ENCODE measurements around the gene LIPC.

DNA sequence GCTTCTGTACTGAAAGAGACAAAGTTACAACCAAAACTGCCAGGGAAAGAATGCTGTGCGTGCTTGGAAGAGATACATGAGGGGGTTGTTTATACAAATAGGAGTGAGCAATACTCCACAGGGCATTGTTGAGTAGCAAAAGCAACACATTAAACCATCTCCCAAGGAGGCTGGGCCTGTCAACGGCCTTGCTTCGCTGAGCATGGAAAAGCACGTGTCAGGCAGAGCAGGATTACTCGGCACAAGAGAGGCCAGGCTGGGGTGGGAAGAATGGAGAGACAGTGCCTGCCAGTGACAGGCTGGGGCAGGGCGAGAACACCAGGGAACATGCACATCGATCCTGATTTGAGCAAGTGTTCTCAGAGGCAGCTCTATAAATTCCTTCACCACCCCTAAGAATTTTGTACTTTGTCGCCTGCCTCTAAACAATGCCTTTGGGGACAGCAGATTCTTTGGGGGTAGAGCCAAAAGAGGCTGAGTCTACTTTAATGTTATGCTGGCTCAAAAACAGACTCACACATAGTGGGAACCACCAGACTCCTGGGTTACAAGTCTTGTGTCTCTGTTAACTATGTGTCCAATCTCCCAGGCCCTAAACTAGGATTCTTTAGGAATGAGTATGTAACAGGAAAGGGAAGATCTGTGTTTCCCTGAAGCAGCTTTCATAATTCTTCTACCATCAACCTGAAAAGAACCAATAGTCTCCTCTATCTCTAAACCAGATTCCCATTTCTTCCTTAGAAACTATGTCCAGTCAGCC lies 67.2 kb downstream of the LIPC start:
- no peak for TF ChIP-seq POLR2A (IDR thresholded peaks at IDR 0.05)
- TF ChIP-seq, protein P1, sequence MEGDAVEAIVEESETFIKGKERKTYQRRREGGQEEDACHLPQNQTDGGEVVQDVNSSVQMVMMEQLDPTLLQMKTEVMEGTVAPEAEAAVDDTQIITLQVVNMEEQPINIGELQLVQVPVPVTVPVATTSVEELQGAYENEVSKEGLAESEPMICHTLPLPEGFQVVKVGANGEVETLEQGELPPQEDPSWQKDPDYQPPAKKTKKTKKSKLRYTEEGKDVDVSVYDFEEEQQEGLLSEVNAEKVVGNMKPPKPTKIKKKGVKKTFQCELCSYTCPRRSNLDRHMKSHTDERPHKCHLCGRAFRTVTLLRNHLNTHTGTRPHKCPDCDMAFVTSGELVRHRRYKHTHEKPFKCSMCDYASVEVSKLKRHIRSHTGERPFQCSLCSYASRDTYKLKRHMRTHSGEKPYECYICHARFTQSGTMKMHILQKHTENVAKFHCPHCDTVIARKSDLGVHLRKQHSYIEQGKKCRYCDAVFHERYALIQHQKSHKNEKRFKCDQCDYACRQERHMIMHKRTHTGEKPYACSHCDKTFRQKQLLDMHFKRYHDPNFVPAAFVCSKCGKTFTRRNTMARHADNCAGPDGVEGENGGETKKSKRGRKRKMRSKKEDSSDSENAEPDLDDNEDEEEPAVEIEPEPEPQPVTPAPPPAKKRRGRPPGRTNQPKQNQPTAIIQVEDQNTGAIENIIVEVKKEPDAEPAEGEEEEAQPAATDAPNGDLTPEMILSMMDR (IDR thresholded peaks at IDR 0.05) = no peak
